HepG2 (cell line): ENCODE data around the gene CERS4. TPM values are rescaled to one million over a fixed set of nuclear protein-coding genes. Genes with fewer than 3 reads are reported as not detected.

Source experiments
- ELF1 ChIP-seq: sonication (generic); formaldehyde crosslinking; IDR thresholded peaks from 2 replicates; pipeline ENCODE4 v1.4.0; 2020; ENCODE audit warnings: missing genetic modification reagents
- KLF15 ChIP-seq: sonication (generic); formaldehyde crosslinking; IDR thresholded peaks from 2 replicates; pipeline ENCODE4 v1.8.1; 2023; ENCODE audit warnings: borderline replicate concordance, mild to moderate bottlenecking, inconsistent platforms, missing genetic modification reagents, mixed read lengths
- MLLT10 ChIP-seq: sonication (generic); formaldehyde crosslinking; IDR thresholded peaks from 2 replicates; pipeline ENCODE4 v1.4.0; 2020; ENCODE audit warnings: missing genetic modification reagents
- PCBP2 ChIP-seq: fragments of 200-400 bp; formaldehyde crosslinking; optimal IDR thresholded peaks from 2 replicates; pipeline ENCODE3; 2018; ENCODE audit warnings: low read length, low read depth; ENCODE audit not compliant: poor library complexity, severe bottlenecking
- POLR2AphosphoS5 ChIP-seq: IDR thresholded peaks from 2 replicates; pipeline ENCODE4 v1.6.1; 2012; ENCODE audit warnings: low read depth, low read length
- SIN3A ChIP-seq: IDR thresholded peaks from 2 replicates; pipeline ENCODE4 v1.6.1; 2011; ENCODE audit warnings: low read depth, mild to moderate bottlenecking, control low read depth, low read length, borderline replicate concordance
- SOX6 ChIP-seq, 2 experiments: fragments of 450-650 bp in 1 of 2; sonication (generic) in 1 of 2; formaldehyde crosslinking in 1 of 2; IDR thresholded peaks; 2 replicates each; pipeline versions ENCODE4 v1.4.0 to v1.6.1; 2017 to 2020; ENCODE audit warnings: antibody characterized with exemption in 1 of 2, mild to moderate bottlenecking in 1 of 2, missing genetic modification reagents in 1 of 2
- TOPORS ChIP-seq: sonication (generic); formaldehyde crosslinking; IDR thresholded peaks from 2 replicates; pipeline ENCODE4 v1.8.0; 2023; ENCODE audit warnings: mild to moderate bottlenecking, missing genetic modification reagents
- WIZ ChIP-seq: sonication (generic); formaldehyde crosslinking; IDR thresholded peaks from 2 replicates; pipeline ENCODE4 v1.5.1; 2020; ENCODE audit warnings: mild to moderate bottlenecking, missing genetic modification reagents
- ZFP36L1 ChIP-seq: sonication (generic); formaldehyde crosslinking; IDR thresholded peaks from 2 replicates; pipeline ENCODE4 v1.8.0; 2022; ENCODE audit warnings: mild to moderate bottlenecking, missing genetic modification reagents, moderate library complexity
- ZFP90 ChIP-seq: sonication (generic); formaldehyde crosslinking; IDR thresholded peaks from 2 replicates; pipeline ENCODE4 v1.8.0; 2022; ENCODE audit warnings: missing genetic modification reagents, mild to moderate bottlenecking, inconsistent platforms, borderline replicate concordance
- ZNF121 ChIP-seq: sonication (generic); formaldehyde crosslinking; IDR thresholded peaks from 2 replicates; pipeline ENCODE4 v1.5.0; 2020; ENCODE audit warnings: mild to moderate bottlenecking, missing genetic modification reagents
- ZNF20 ChIP-seq: sonication (generic); formaldehyde crosslinking; IDR thresholded peaks from 2 replicates; pipeline ENCODE4 v1.4.0; 2020; ENCODE audit warnings: mild to moderate bottlenecking, moderate library complexity, missing genetic modification reagents
- ZNF263 ChIP-seq: sonication (generic); formaldehyde crosslinking; IDR thresholded peaks from 2 replicates; pipeline ENCODE4 v1.4.0; 2020; ENCODE audit warnings: missing genetic modification reagents
- ZNF296 ChIP-seq: sonication (generic); formaldehyde crosslinking; conservative IDR thresholded peaks from 2 replicates; pipeline ENCODE4 v1.5.0; 2020; ENCODE audit warnings: mild to moderate bottlenecking, missing genetic modification reagents
- ZNF3 ChIP-seq: IDR thresholded peaks from 2 replicates; pipeline ENCODE4 v1.7.0; 2017; ENCODE audit warnings: inconsistent platforms
- ZNF451 ChIP-seq: sonication (generic); formaldehyde crosslinking; IDR thresholded peaks from 2 replicates; pipeline ENCODE4 v1.5.0; 2020; ENCODE audit warnings: mild to moderate bottlenecking, missing genetic modification reagents
- ZNF460 ChIP-seq: sonication (generic); formaldehyde crosslinking; IDR thresholded peaks from 2 replicates; pipeline ENCODE4 v1.5.1; 2020; ENCODE audit warnings: missing genetic modification reagents, mild to moderate bottlenecking, borderline replicate concordance
- ZNF563 ChIP-seq: sonication (generic); formaldehyde crosslinking; IDR thresholded peaks from 2 replicates; pipeline ENCODE4 v1.8.0; 2022; ENCODE audit warnings: mild to moderate bottlenecking, moderate library complexity, missing genetic modification reagents
- ZSCAN21 ChIP-seq: sonication (generic); formaldehyde crosslinking; IDR thresholded peaks from 2 replicates; pipeline ENCODE4 v1.8.0; 2022; ENCODE audit warnings: mild to moderate bottlenecking, missing genetic modification reagents, moderate library complexity, borderline replicate concordance
- polyA plus RNA-seq, 8 experiments: library from polyadenylated mRNA; depleted of rRNA in 3 of 8; stranded (reverse) in 7 of 8; unstranded in 1 of 8; fragments of >200 nt; fragmentation: Illumina TruSeq in 4 of 8; extraction: Trizol in 4 of 8; gene quantifications; 2 replicates each; pipeline versions ENCODE4 v1.2.1 to v1.2.3, GENCODE V29; 2011 to 2016; ENCODE audit warnings: low read depth in 4 of 8, missing spikeins in 1 of 8, mixed read lengths in 1 of 8; ENCODE audit not compliant: insufficient read depth in 1 of 8
- total RNA-seq, 5 experiments: library from RNA; depleted of rRNA; stranded (reverse); fragments of >200 nt; fragmentation: Illumina TruSeq; extraction: Trizol; gene quantifications; 2 replicates each; pipeline ENCODE4 v1.2.3, GENCODE V29; 2016; ENCODE audit warnings: low read depth in 1 of 5
- TF ChIP-seq, protein P1 (sequence below): sonication (generic); formaldehyde crosslinking; conservative IDR thresholded peaks from 2 replicates; pipeline ENCODE4 v1.8.1; 2023; ENCODE audit warnings: missing genetic modification reagents
- TF ChIP-seq, protein P2 (sequence below): sonication (generic); formaldehyde crosslinking; IDR thresholded peaks from 2 replicates; pipeline ENCODE4 v1.5.0; 2020; ENCODE audit warnings: missing genetic modification reagents
- TF ChIP-seq, protein P3 (sequence below): sonication (generic); formaldehyde crosslinking; IDR thresholded peaks from 2 replicates; pipeline ENCODE4 v1.5.1; 2020; ENCODE audit warnings: missing genetic modification reagents, mild to moderate bottlenecking, borderline replicate concordance
- TF ChIP-seq, protein P4 (sequence below): sonication (generic); formaldehyde crosslinking; IDR thresholded peaks from 2 replicates; pipeline ENCODE4 v1.5.0; 2020; ENCODE audit warnings: mild to moderate bottlenecking, missing genetic modification reagents

The CERS4 gene
- total and polyA plus RNA-seq, 2 of the 13 experiments (the other 11 are each of a cell fraction or from before 2014, with no cell fraction given), result 74.7 to 83.5 TPM

DNA sequence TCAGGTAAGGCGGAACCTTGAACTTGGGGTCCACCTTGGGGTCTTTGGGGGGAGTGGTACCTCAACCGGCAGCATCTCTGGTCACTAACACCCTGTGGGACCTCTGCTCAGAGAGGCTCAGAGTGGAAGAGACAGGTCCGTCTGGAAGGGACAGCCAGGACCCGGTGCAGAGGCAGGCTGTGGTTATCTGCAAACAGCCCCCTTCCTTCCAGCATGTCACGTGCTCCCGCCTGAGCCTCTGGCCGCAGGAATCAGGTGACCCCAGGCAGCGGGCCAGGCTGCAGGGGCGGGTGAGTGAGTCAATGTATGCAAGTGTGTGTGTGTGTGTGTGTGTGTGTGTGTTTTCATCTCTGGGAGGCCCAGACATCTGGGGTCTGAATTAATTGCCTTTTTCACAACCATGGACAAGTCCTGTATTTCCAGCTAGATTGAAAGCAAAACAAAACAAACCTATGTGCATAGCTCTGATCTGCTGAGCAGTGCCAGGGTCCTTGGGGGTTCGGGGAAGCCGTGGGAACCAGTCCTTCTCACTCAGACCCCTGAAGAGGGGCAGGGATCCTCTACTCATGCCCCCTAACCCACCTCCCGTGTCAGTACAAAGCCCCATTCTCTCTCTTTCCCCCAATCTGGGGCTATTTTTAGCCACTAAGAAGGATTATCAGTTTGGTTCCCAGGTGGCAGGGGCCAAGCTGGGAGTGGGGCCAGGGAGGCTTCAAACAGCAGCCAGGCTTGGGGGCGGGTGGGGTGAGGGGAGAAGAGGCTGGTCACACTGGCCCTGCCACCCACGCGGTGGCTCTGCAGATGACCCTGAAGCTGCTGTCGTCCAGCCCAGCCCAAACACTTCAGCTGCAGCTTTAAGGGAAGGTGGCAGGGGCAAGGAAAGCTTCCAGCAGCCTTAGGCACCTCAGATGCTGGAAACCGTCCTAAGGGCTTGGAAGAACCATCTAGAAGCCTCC, 31.4 kb downstream of the CERS4 start (continued):
- no peak for TF ChIP-seq ZNF263 (CRISPR knock-in tag)
- no peak for TF ChIP-seq ZSCAN21 (CRISPR knock-in tag)
- TF ChIP-seq ZNF563 (CRISPR knock-in tag), result no peak; the same call in 1 of the 2 replicates
- no peak for TF ChIP-seq KLF15 (CRISPR knock-in tag)
- TF ChIP-seq TOPORS (CRISPR knock-in tag), result no peak
- TF ChIP-seq, protein P1, sequence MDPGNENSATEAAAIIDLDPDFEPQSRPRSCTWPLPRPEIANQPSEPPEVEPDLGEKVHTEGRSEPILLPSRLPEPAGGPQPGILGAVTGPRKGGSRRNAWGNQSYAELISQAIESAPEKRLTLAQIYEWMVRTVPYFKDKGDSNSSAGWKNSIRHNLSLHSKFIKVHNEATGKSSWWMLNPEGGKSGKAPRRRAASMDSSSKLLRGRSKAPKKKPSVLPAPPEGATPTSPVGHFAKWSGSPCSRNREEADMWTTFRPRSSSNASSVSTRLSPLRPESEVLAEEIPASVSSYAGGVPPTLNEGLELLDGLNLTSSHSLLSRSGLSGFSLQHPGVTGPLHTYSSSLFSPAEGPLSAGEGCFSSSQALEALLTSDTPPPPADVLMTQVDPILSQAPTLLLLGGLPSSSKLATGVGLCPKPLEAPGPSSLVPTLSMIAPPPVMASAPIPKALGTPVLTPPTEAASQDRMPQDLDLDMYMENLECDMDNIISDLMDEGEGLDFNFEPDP (CRISPR knock-in tag), result no peak
- TF ChIP-seq SIN3A, result 0 out of 2 replicates have a peak, but pooled peaks have one; percentile 22
- TF ChIP-seq ZNF451 (CRISPR knock-in tag), result peak; percentile 83; the same call in 1 of the 2 replicates
- TF ChIP-seq WIZ (CRISPR knock-in tag), result no peak
- TF ChIP-seq, protein P2, sequence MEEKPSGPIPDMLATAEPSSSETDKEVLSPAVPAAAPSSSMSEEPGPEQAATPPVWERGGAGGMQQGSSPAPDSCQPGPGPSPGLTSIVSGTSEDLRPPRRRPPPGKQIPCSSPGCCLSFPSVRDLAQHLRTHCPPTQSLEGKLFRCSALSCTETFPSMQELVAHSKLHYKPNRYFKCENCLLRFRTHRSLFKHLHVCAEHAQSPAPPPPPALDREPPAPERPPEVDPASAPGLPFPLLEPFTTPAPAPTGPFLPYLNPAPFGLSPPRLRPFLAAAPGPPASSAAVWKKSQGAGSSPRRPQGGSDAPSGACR, result peak; percentile 69; the same call in 1 of the 2 replicates
- TF ChIP-seq, protein P3, sequence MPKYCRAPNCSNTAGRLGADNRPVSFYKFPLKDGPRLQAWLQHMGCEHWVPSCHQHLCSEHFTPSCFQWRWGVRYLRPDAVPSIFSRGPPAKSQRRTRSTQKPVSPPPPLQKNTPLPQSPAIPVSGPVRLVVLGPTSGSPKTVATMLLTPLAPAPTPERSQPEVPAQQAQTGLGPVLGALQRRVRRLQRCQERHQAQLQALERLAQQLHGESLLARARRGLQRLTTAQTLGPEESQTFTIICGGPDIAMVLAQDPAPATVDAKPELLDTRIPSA (CRISPR knock-in tag), result no peak
- TF ChIP-seq MLLT10, result no peak
- TF ChIP-seq ZFP36L1 (CRISPR knock-in tag), result no peak
- TF ChIP-seq, protein P4, sequence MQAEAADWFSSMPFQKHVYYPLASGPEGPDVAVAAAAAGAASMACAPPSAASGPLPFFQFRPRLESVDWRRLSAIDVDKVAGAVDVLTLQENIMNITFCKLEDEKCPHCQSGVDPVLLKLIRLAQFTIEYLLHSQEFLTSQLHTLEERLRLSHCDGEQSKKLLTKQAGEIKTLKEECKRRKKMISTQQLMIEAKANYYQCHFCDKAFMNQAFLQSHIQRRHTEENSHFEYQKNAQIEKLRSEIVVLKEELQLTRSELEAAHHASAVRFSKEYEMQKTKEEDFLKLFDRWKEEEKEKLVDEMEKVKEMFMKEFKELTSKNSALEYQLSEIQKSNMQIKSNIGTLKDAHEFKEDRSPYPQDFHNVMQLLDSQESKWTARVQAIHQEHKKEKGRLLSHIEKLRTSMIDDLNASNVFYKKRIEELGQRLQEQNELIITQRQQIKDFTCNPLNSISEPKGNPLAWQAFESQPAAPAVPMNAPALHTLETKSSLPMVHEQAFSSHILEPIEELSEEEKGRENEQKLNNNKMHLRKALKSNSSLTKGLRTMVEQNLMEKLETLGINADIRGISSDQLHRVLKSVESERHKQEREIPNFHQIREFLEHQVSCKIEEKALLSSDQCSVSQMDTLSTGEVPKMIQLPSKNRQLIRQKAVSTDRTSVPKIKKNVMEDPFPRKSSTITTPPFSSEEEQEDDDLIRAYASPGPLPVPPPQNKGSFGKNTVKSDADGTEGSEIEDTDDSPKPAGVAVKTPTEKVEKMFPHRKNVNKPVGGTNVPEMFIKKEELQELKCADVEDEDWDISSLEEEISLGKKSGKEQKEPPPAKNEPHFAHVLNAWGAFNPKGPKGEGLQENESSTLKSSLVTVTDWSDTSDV (CRISPR knock-in tag), result no peak
- TF ChIP-seq SOX6 (IDR thresholded peaks at IDR 0.05), result no peak
- peak; percentile 80 for TF ChIP-seq SOX6 (CRISPR knock-in tag; IDR thresholded peaks at IDR 0.05)
- no peak for TF ChIP-seq PCBP2
- TF ChIP-seq ZNF121, result peak; percentile 77
- no peak for TF ChIP-seq ZNF20 (CRISPR knock-in tag)
- no peak for TF ChIP-seq ZNF460 (CRISPR knock-in tag)
- no peak for TF ChIP-seq ZNF3 (CRISPR knock-in tag)
- TF ChIP-seq POLR2AphosphoS5, result peak; percentile 35; the same call in 1 of the 2 replicates
- TF ChIP-seq ZFP90, result no peak
- TF ChIP-seq ZNF296 (CRISPR knock-in tag), result no peak
- TF ChIP-seq ELF1 (CRISPR knock-in tag), result peak; percentile 36; the same call in 1 of the 2 replicates
